OCI-M2 (cell line): ENCODE data around the gene FRYL.
A peak's percentile ranks its signal among the peaks of the same experiment; 100 is the strongest.
"Not testable (repeated sequence)": the region's sequence is repeated elsewhere in the genome, so short reads cannot be mapped to it uniquely, and the experiment has no call there.

Experiments
- DNase-seq: peaks from one replicate; lab custom pipeline; 2025; ENCODE audit not compliant: unreplicated experiment; lab: John Stamatoyannopoulos, UW

Gene FRYL

GRCh38 chr4:48779998-48780864, at the start of gene FRYL:
TSS of gene FRYL (minus strand) at chr4:48780279. CDS start at chr4:48634410, 145,869 bp downstream.
- DNase-seq, result peak; percentile 94

DNA sequence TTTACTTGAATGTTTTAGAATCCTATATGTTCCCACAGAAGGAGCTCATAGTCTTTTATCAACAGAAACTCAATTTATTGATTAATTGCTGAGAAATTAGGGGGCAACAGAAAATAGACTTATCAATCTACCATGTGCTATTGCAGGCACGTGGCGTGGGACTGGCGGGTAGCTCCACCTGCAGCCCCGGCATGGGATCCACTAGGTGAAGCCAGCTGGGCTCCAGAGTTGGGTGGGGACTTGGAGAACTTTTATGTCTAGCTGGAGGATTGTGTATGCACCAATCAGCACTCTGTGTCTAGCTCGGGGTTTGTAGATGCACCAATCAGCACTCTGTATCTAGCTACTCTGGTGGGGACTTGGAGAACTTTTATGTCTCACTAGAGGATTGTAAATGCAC, 47.5 kb upstream of the FRYL start:
- no peak for DNase-seq

- DNase-seq, result not testable (repeated sequence)
Observed at GRCh38 chr4:48821431-48821830, 41.4 kb upstream of the FRYL start.

GRCh38 chr4:48816971-48817370, 36.9 kb upstream of the FRYL start:
- DNase-seq, result no peak

- not testable (repeated sequence) for DNase-seq
Observed at GRCh38 chr4:48816297-48816696, 36.2 kb upstream of the FRYL start.

DNA sequence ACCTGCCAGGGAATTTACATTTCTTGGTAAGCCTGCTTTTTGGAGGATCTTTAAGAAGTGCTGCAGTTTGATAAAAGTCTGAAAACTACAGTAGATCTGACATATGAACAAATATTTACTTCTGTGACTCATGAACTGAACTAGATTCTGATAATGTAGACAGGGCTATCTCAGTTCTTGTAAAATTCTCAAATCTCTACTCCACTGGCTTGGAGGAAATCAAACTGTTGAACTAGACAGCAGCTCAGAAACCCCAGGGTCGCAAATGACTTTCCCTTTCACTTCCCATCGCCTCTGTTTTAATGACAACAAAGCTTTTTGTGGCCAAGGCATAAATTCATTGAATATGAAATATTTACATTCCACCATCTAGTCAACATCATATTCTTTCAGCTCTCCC, 35.4 kb upstream of the FRYL start:
- DNase-seq, result no peak

- DNase-seq, result no peak
Observed at GRCh38 chr4:48813964-48814363, 33.9 kb upstream of the FRYL start.

DNA sequence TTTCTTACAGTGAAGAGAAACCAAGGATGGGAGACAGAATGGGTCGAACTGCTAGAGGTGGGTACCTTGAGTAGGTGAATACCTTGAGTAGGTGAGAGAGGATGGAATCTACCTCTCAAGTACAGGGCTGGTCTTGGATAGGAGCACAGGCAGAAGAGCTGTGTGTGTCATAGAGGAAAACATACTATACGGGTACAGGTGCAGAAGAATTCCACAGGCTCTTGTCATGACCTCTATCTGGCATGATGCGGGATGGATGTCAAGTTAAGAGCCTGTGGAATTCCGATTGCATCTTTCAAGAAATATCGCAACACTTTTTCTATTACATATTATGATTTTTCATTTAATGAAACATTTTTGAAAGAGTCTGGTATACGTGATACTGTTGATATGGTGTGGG, 32.8 kb upstream of the FRYL start:
- DNase-seq, result no peak

GRCh38 chr4:48804584-48805301, 24.7 kb upstream of the FRYL start:
- no peak for DNase-seq

DNA sequence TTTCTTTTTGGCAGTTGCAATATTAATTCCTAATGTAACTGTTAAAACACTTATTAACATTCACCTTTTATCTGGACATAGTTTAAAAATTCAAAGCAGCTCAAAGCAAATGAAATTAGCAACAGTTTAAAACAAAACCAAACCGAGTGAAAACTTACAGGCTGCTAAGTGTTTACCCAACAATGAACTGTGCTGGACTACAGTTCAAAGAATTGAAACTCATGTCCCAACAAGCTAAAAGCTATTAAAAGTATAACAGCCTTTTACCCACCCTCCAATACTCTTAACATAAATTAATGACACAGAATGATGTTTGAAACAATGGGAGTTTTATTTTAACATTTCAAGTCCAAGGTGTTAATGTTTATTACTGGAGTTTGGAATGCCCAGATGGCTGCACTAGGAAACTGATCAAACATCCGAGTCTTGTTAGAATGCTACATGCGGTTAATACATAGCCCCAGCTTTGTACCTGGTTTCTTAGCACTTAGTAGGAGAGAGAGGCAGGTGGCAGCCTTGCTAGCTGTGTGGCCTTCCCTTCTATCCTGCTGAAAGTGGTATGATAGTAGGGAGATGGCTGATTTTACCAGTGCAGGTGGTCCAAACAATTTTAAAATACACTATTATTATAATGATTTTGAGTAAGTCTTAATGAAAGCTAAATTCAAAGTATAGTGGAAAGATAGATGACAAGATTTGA, 21.1 kb upstream of the FRYL start:
- no peak for DNase-seq

- not testable (repeated sequence) for DNase-seq
Observed at GRCh38 chr4:48800155-48800554, 20.1 kb upstream of the FRYL start.

DNA sequence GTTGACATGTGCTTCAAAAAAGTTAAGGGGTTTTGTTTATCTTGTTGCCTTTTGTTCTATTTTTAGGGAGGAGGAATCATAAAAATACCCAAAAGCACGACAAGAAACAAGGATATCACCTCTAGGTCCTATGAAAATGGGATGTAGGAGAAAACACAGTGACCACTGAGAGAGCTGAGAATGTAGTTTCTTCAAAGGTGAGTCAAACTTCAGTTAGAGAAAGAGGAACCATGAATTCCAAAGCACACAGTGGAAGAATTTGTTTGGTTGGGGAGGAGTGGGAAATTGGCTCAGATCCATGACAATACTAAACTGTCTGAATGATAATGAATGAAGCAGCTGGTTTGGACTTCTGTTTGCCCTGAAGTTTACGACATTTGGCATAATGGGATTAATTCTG, 19.1 kb upstream of the FRYL start:
- no peak for DNase-seq

DNA sequence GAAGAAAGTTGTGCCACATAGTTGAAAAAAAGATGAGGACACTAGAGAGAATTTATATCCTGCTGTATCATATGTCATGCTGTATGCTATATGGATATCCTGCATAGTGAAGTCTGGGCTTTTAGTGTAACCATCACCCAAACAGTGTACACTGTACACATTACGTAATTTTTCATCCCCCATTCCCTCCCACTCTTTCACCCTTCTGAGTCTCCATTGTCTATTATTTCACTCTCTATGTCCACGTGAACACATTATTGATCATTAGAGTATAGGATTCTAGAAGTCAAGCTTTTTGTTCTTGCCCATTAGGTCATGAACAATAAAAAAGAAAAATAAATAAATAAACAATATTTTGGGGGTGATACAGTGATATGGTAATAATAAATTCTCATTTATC, 18.0 kb upstream of the FRYL start:
- DNase-seq, result no peak

- DNase-seq, result no peak
Observed at GRCh38 chr4:48796927-48797679, 17.0 kb upstream of the FRYL start.

- DNase-seq, result no peak
Observed at GRCh38 chr4:48796191-48796926, 16.3 kb upstream of the FRYL start.

- DNase-seq, result no peak
Observed at GRCh38 chr4:48795108-48795507, 15.0 kb upstream of the FRYL start.

- DNase-seq, result no peak
Observed at GRCh38 chr4:48792348-48793006, 12.4 kb upstream of the FRYL start.

GRCh38 chr4:48791313-48791712, 11.2 kb upstream of the FRYL start:
- no peak for DNase-seq

- DNase-seq, result no peak
Observed at GRCh38 chr4:48790561-48790960, 10.5 kb upstream of the FRYL start.

DNA sequence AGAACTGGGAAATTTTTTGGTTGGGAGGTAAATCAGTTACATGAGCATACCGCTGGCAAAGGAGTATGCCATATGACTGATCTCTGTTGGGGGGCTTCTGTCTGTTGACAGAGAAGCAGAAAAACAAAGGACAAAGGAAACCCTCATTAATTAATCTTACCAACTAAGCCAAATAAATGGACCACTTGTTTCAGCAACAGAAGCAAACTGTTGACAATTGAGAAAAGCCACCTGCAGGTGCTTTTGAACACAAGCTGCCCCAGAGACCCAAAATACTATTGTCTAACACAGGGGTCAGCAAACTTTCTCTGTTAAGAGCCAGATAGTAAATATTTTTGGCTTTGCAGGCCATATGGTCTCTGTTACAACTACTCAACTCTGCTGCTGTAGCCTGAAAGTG, 7.0 kb upstream of the FRYL start:
- no peak for DNase-seq
